ENCODE data around the gene NIT2.
"Not testable (repeated sequence)": the region's sequence is repeated elsewhere in the genome, so short reads cannot be mapped to it uniquely, and the experiment has no call there.

GRCh38 chr3:100327377-100327776 lies 7.2 kb upstream of the NIT2 start:
- TF ChIP-seq, protein P1, sequence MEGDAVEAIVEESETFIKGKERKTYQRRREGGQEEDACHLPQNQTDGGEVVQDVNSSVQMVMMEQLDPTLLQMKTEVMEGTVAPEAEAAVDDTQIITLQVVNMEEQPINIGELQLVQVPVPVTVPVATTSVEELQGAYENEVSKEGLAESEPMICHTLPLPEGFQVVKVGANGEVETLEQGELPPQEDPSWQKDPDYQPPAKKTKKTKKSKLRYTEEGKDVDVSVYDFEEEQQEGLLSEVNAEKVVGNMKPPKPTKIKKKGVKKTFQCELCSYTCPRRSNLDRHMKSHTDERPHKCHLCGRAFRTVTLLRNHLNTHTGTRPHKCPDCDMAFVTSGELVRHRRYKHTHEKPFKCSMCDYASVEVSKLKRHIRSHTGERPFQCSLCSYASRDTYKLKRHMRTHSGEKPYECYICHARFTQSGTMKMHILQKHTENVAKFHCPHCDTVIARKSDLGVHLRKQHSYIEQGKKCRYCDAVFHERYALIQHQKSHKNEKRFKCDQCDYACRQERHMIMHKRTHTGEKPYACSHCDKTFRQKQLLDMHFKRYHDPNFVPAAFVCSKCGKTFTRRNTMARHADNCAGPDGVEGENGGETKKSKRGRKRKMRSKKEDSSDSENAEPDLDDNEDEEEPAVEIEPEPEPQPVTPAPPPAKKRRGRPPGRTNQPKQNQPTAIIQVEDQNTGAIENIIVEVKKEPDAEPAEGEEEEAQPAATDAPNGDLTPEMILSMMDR (IDR thresholded peaks at IDR 0.05 in 4 of 5, conservative IDR thresholded peaks at IDR 0.05 in 1 of 5) = not testable (repeated sequence)
- not testable (repeated sequence) for TF ChIP-seq POLR2A (IDR thresholded peaks at IDR 0.05)
